Activated CD8-positive, alpha-beta T cell treated with anti-CD3 and anti-CD28 coated beads, Interleukin-2, amount 10 ng/mL, durations not matched to agents 7 days and 5 days (primary cell): Measurements from ENCODE around the gene LRCH1. TPM values are rescaled to one million over a fixed set of nuclear protein-coding genes. Genes with fewer than 3 reads are reported as not detected.

Source experiments
- ATAC-seq: fragments of 150-1000 bp; cut with Tn5 transposase; one replicate; pipeline ENCODE4 v1.10.0; 2021; ENCODE audit warnings: moderate library complexity
- CTCF ChIA-PET: fragments of 350-600 bp; sonication (Branson Sonifier 250); formaldehyde crosslinking; loops from one replicate; lab custom pipeline; 2021; ENCODE audit warnings: antibody characterized with exemption; lab: Charles Lee
- POLR2A ChIA-PET: fragments of 350-600 bp; sonication (Branson Sonifier 250); formaldehyde crosslinking; loops from one replicate; lab custom pipeline; 2021; ENCODE audit warnings: antibody characterized with exemption; lab: Charles Lee
- DNase-seq: peaks from one replicate; pipeline ENCODE4 v3.0.0-alpha.2; 2020
- H3K27ac Mint-ChIP-seq: one replicate; pipeline ENCODE4 v1.8.0; 2021; ENCODE audit warnings: mild to moderate bottlenecking, mixed read lengths
- H3K27me3 Mint-ChIP-seq: one replicate; pipeline ENCODE4 v1.8.0; 2021; ENCODE audit warnings: low read depth, mixed read lengths
- H3K36me3 Mint-ChIP-seq: one replicate; pipeline ENCODE4 v1.8.0; 2021; ENCODE audit warnings: low read depth, mixed read lengths
- H3K4me1 Mint-ChIP-seq: one replicate; pipeline ENCODE4 v1.8.0; 2021; ENCODE audit warnings: low read depth, mixed read lengths
- H3K4me3 Mint-ChIP-seq: one replicate; pipeline ENCODE4 v1.8.0; 2021; ENCODE audit warnings: mild to moderate bottlenecking, mixed read lengths
- H3K9me3 Mint-ChIP-seq: one replicate; pipeline ENCODE4 v1.8.0; 2022; ENCODE audit warnings: mixed read lengths; ENCODE audit not compliant: insufficient read depth
- total RNA-seq, 2 experiments: library from RNA; stranded (reverse); gene quantifications; one replicate each; pipeline ENCODE4 v1.2.3, GENCODE V29; 2021

Gene LRCH1
- total RNA-seq, 2 experiments from 2014 or later = 15.3 to 18.0 TPM

DNA sequence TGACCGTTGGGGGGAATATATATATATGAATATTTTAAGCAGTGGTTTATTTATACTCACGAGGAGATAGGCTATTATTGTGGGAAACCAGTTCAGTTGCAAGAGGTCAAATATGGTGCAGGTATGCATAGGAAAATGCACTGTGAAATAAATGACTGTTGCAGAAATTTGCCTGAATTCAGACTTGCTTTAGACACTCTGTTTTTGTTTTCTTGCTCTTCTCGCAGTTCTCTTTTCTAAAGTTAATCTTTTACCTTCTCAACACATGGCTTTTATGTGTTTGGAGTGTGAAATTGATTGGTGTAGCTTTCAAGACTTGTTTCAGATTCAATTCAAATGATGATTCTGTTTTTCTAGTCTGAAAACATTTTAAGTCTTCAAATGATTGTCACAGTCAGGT is 109.7 kb downstream of the LRCH1 start:
- DNase-seq (no peak), ATAC-seq (no peak)
- no peaks in the 10 kb centered on the region for H3K9me3 Mint-ChIP-seq
- no peak overlapping the region for H3K27ac Mint-ChIP-seq
- peaks cover 5% of the 10 kb centered on the region for H3K36me3 Mint-ChIP-seq
- H3K4me3 Mint-ChIP-seq = no peak overlapping the region
- peaks cover 32% of the 10 kb centered on the region for H3K4me1 Mint-ChIP-seq
- ChIA-PET POLR2A (no interaction called here), CTCF (interaction anchor here (1.0 to 1.6 kb wide), 3 partner anchors 13 to 111 kb away, joined by 3 to 6 read pairs (median 3); no protein-coding TSS in a partner anchor)
- H3K27me3 Mint-ChIP-seq = no peaks in the 10 kb centered on the region

DNA sequence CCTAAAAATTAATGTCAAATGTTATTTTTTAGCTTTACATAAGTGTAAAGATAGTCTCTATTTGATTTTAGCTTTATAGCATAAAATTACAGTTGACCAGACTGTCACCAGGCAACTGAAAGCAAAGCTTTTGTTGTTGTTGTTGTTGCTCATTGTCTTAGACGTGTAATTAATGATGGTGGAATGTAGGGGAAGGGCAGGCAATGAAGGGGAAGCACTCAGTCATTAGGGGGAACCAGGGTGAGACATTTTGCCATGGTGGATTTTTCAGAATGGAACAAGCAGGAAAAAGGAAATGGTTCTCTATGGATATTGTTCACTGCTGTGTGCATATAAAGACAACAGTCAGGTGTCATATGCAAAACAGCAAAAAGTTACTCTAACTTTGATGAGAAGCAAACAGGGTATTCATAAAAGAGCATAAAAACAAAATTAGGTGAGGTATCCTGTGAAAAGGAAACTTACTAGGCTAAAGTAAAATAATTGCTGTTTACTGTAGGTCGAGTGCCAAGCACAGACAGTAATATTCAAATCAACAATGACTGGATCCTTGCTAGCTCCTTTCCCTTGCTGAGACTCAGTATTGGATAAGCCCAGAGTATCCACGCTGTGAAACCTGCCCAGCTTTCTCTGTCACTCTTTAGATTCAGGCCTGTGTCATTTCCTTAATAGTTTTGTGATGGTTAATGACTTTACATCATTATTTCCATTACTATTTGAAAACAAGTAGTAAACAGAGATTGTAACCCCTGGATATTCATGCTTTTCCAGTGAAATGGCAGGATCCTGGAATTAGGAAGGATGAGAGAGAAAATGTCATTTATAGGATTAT is 110.5 kb downstream of the LRCH1 start:
- Mint-ChIP-seq H3K9me3 (no peaks in the 10 kb centered on the region), H3K27ac (no peak overlapping the region), H3K4me3 (no peak overlapping the region), H3K36me3 (peaks cover 5% of the 10 kb centered on the region), H3K27me3 (no peaks in the 10 kb centered on the region), H3K4me1 (peaks cover 39% of the 10 kb centered on the region)
- ATAC-seq (no peak), DNase-seq (no peak)
- ChIA-PET CTCF (interaction anchor here (1.0 to 1.6 kb wide), 2 partner anchors 14 to 112 kb away, joined by 3 to 6 read pairs; no protein-coding TSS in a partner anchor), POLR2A (no interaction called here)

DNA sequence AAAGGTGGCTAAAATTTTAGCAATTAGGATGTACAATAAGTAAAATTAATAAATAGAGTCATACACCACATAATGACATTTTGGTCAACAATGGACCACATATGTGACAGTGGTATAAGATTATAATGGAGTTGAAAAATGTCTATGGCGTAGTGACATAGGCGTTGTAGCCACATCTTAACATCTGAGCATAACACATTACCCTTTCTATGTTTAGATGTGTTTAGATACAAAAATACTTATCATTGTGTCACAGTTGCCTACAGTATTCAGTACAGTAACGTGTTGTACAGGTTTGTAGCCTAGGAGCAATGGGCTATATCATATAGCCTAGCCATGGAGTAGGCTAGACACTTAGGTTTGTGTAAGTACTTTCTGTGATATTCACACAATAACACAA is 111.2 kb downstream of the LRCH1 start:
- ChIA-PET POLR2A (no interaction called here), CTCF (no interaction called here)
- Mint-ChIP-seq H3K36me3 (peaks cover 10% of the 10 kb centered on the region), H3K27me3 (no peaks in the 10 kb centered on the region), H3K9me3 (no peaks in the 10 kb centered on the region), H3K4me3 (no peak overlapping the region), H3K27ac (no peak overlapping the region), H3K4me1 (peaks cover 47% of the 10 kb centered on the region)
- no peak for ATAC-seq
- DNase-seq = no peak

DNA sequence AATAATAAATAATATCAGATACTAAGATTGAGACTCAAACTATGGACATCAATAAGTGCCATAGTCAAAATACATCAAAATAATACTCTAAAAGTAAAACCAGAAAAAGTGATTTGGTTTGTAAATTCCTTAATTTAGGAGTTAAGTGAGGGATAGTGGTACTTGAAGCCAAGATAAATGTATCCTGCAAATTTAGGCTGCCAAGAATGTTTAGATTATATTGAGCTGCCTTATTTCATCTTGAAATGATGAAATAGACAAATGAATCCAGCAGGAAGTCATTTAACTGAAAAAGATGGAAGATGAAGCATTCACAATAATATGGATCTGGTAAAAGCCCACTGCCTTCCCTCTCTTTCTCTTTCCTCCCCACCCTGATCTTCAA is 112.3 kb downstream of the LRCH1 start:
- DNase-seq (no peak), ATAC-seq (no peak)
- no peaks in the 10 kb centered on the region for H3K27me3 Mint-ChIP-seq
- H3K9me3 Mint-ChIP-seq = no peaks in the 10 kb centered on the region
- peaks cover 50% of the 10 kb centered on the region for H3K4me1 Mint-ChIP-seq
- H3K4me3 Mint-ChIP-seq = no peak overlapping the region
- ChIA-PET CTCF (interaction anchor here (2.3 to 2.8 kb wide), 2 partner anchors 15 to 113 kb away, joined by 12 to 15 read pairs; no protein-coding TSS in a partner anchor), POLR2A (interaction anchor here (1.0 kb wide), 1 partner anchor 16 kb away, joined by 4 read pairs; no protein-coding TSS in a partner anchor)
- peak overlapping the region; percentile 85 for H3K27ac Mint-ChIP-seq
- H3K36me3 Mint-ChIP-seq = peaks cover 6% of the 10 kb centered on the region

DNA sequence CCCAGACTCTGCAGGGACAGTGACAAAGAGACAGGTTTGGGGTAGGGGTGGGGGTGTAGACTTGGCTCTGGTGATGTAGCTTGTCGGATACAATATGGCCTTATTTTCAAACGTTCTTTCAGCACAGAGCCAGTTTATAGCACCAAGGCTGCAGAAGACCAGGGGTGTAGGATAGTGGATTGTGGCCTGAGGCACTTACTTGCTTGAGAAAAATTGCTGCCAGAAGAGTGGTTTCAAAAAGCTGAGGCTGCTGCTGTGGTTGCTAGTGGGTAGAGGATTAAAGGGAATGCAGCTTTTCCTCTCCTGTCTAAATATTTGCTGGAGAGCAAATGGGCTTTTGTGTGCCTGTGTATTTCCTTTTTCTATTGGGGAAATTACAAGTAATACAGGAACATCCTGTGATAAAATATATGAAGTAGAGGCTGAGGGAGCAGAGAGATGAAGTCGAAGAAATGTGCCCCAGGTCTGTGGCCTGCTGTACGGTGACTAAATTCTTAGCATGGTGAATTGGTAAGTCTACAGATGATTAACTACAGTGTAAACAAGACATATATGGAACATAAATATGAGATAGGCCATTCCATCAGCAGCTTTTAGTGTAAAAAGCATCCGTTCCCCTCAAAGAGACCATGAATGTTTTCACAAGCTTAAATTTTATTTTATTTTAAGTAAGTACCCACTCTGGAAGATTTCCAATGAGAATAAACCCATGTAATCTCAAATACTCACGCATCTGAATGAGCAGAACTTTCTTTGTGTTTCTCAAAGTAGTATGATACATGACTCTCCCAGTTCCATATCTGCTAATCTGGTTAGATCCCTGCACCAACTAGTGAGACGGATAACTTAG is 112.9 kb downstream of the LRCH1 start:
- Mint-ChIP-seq H3K36me3 (peaks cover 6% of the 10 kb centered on the region), H3K9me3 (no peaks in the 10 kb centered on the region), H3K4me3 (no peak overlapping the region), H3K27ac (peak overlapping the region; percentile 85), H3K27me3 (no peaks in the 10 kb centered on the region), H3K4me1 (peaks cover 50% of the 10 kb centered on the region)
- ChIA-PET CTCF (interaction anchor here (1.4 to 2.8 kb wide), 5 partner anchors 8 to 114 kb away, joined by 3 to 15 read pairs (median 7); no protein-coding TSS in a partner anchor), POLR2A (interaction anchor here (1.0 to 1.4 kb wide), 2 partner anchors 9 to 15 kb away, joined by 3 to 4 read pairs; no protein-coding TSS in a partner anchor)
- no peak for DNase-seq
- ATAC-seq = peak; percentile 27

DNA sequence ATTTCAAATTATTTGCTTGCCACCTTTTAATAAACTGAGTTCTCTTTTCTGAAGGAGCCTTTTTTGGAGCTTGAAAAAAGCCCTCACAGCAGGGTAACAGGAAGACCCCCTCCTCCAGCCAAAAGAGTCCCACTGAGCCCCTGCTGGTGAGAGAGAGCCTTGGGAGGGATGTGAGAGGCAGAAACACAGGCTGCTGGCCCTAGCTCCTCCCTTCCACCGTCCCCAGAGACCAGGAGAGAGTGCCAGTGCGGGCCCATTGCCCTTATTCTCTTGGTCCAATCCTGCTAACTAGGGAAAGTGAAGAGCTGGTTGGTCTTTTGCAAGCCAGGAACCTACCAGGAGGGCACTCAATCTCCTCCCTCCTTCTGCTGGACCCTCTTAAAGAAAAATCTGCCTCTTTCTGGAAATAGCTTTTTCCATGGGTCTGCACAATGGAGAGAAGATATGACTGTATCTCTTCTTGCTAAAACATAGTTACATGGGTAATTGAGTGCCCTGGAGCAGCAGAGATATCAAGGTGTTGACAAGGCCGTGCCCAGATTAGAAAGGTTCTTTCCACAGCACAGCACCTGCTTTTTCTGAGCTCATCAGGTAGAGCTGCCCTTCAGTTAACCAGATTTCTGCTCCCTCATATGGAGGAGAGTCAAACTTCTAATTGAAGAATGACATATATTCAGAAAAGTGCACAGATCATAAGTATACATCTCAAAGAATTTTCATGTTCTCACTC is 113.9 kb downstream of the LRCH1 start:
- peak overlapping the region; percentile 54 for H3K4me3 Mint-ChIP-seq
- peaks cover 50% of the 10 kb centered on the region for H3K4me1 Mint-ChIP-seq
- CTCF ChIA-PET = interaction anchor here (1.4 to 2.8 kb wide), 5 partner anchors 9 to 115 kb away, joined by 3 to 15 read pairs (median 7); no protein-coding TSS in a partner anchor
- POLR2A ChIA-PET = interaction anchor here (0.6 to 1.4 kb wide), 5 partner anchors 10 to 17 kb away, joined by 3 to 4 read pairs (median 3); no protein-coding TSS in a partner anchor
- H3K9me3 Mint-ChIP-seq = no peaks in the 10 kb centered on the region
- H3K27me3 Mint-ChIP-seq = no peaks in the 10 kb centered on the region
- peaks cover 8% of the 10 kb centered on the region for H3K36me3 Mint-ChIP-seq
- DNase-seq = no peak
- no peak for ATAC-seq
- peak overlapping the region; percentile 82 for H3K27ac Mint-ChIP-seq

DNA sequence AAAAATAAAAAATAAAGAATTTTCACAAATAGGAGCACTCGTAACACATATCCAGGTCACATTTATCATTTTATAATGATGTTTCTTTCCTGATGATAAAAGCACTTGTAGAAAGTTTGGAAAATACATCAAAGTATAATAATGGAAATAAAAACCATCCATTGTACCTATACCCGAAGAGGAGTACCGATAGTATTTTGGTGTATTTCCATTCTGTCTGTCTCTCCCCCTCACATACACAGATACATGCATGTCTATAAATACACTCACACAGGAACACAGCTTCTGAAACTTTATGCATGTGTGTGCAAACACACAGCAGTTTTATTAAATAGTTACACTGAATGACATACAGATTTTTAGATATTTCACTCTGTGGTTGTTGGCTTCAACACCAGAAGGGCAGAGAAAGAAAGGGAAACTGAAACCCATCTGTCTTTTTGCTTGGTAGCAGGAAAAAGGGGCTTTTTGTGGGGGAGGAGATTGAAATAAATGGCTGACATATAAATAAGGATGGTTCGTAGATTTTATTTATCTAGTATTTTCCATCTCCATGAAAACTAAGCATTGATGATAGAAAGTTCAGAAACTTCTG is 114.8 kb downstream of the LRCH1 start:
- H3K36me3 Mint-ChIP-seq = peaks cover 11% of the 10 kb centered on the region
- ChIA-PET POLR2A (interaction anchor here (0.7 to 1.4 kb wide), 4 partner anchors 11 to 33 kb away, joined by 3 read pairs; no protein-coding TSS in a partner anchor), CTCF (interaction anchor here (0.7 to 2.8 kb wide), 7 partner anchors 10 to 116 kb away, joined by 3 to 19 read pairs (median 7); partner anchors contain the start of gene LRCH1)
- ATAC-seq (peak; percentile 82), DNase-seq (peak; percentile 40)
- H3K4me3 Mint-ChIP-seq = peak overlapping the region; percentile 80
- no peaks in the 10 kb centered on the region for H3K9me3 Mint-ChIP-seq
- peak overlapping the region; percentile 92 for H3K27ac Mint-ChIP-seq
- no peaks in the 10 kb centered on the region for H3K27me3 Mint-ChIP-seq
- H3K4me1 Mint-ChIP-seq = peaks cover 46% of the 10 kb centered on the region

DNA sequence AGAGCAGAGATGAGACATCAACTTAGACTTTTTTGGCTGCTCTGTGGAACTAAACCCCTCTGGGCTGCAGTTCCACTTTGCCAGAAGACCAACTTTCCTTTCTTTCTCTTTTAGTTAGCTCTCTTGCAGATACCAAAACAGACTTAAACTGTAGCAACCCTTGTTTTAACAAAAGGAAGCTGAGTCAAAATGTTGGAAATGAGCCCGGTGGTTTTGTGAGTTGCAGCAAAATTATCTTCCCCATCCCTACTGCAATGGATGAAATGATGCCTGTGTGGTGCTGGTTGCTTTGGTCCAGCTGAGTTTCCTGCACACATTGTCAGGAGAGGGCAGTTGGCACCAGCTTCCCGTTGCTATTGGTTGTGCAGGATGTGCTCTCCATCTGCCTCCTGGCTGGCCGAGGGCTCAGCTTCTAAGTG is 115.3 kb downstream of the LRCH1 start:
- CTCF ChIA-PET = interaction anchor here (0.7 to 2.8 kb wide), 3 partner anchors 13 to 116 kb away, joined by 3 to 19 read pairs (median 8); partner anchors contain the start of gene LRCH1
- ATAC-seq = peak; percentile 37
- POLR2A ChIA-PET = interaction anchor here (0.9 kb wide), 1 partner anchor 33 kb away, joined by 3 read pairs; no protein-coding TSS in a partner anchor
- Mint-ChIP-seq H3K36me3 (peaks cover 11% of the 10 kb centered on the region), H3K4me3 (peak overlapping the region; percentile 80), H3K27ac (peak overlapping the region; percentile 92), H3K9me3 (no peaks in the 10 kb centered on the region), H3K27me3 (no peaks in the 10 kb centered on the region), H3K4me1 (peaks cover 43% of the 10 kb centered on the region)
- DNase-seq = no peak

DNA sequence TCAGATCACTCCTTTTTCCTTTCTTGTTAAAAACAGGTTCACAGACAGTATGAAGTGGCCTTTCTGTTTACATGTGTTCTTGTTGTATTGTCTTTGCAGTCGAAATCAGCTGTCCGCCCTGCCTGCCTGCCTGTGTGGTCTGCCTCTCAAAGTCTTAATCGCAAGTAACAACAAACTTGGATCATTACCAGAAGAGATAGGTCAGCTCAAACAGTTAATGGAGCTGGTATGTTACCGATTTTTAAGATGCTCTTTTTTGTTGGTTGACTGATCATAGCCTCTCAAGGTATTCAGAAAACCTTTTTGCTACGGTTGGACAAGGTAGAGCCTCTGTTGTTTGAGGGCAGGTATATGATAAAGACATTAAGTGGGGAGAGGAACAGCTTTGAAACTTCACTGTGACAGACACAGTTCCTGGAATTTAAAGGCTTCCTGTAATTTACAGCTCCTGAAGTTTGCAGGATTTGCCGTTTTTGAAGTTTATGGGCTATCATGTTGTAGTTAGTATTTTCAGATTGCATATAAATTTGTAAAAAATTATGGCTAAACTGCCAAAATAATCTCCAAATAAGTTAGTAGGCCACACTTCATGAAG is 116.1 kb downstream of the LRCH1 start:
- CTCF ChIA-PET = interaction anchor here (0.7 to 2.8 kb wide), 6 partner anchors 9 to 117 kb away, joined by 3 to 19 read pairs (median 3); partner anchors contain the start of gene LRCH1
- no peaks in the 10 kb centered on the region for H3K9me3 Mint-ChIP-seq

More for the DNA sequence above, 116.1 kb downstream of the LRCH1 start:
- H3K27ac Mint-ChIP-seq = peak overlapping the region; percentile 56
- H3K36me3 Mint-ChIP-seq = peaks cover 11% of the 10 kb centered on the region
- POLR2A ChIA-PET = interaction anchor here (0.8 to 0.9 kb wide), 2 partner anchors 10 to 32 kb away, joined by 3 to 5 read pairs; no protein-coding TSS in a partner anchor
- no peak for ATAC-seq
- peak overlapping the region; percentile 15 for H3K4me3 Mint-ChIP-seq
- DNase-seq = no peak
- peaks cover 42% of the 10 kb centered on the region for H3K4me1 Mint-ChIP-seq
- H3K27me3 Mint-ChIP-seq = no peaks in the 10 kb centered on the region
